Hematopoietic multipotent progenitor cell (in vitro differentiated cells): ENCODE results near the gene MYD88. TPM values are rescaled to one million over a fixed set of nuclear protein-coding genes. Genes with fewer than 3 reads are reported as not detected.
"Not testable (repeated sequence)": the region's sequence is repeated elsewhere in the genome, so short reads cannot be mapped to it uniquely, and the experiment has no call there.

ENCODE experiments used
- DNase-seq, 3 donors: peaks; one replicate each; pipeline ENCODE4 v3.0.0-alpha.2; 2011 to 2015; ENCODE audit warnings: low read depth in 2 of 3, low spot score in 2 of 3
- total RNA-seq: library from RNA; depleted of rRNA; stranded (reverse); fragments of >200 nt; gene quantifications from one replicate; pipeline ENCODE4 v1.2.3, GENCODE V29; 2012

MYD88 gene
- total RNA-seq, 1 donor = 27.5 TPM

DNA sequence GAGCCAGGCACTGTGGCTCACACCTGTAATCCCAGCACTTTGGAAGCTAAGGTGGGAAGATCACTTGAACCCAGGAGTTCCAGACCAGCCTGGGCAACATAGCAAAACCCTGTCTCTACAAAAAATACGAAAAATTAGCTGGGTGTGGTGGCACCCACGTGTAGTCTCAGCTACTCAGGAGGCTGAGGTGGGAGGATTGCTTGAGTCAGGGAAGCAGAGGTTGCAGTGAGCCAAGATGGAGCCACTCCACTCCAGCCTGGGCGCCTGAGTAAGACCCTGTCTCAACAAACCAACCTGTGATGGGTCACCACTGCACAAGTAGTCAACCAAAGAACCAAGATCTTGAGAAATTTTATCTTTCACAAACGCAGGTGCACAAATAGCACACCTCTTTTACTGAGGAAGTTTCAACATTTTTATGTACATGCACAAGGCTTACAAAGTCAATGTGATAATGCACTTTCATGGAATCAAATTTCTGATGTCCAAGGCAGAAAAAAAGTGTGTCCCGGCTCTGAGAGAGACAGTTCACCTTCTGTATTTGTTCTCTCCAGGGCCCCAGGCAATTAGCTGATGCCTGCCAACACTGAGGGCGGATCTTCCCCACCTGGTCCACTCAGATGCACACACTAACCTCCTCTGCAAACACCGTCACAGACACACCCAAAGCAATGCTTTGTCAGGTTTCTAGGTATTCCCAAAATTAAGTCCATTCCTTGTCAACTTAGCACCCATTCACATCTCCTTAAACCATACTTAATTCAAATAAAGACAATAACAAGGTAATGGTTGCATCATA lies 13.9 kb upstream of the MYD88 start:
- DNase-seq = no peak

GRCh38 chr3:38125305-38126120 lies 12.9 kb upstream of the MYD88 start:
- no peak for DNase-seq

GRCh38 chr3:38126121-38126892 lies 12.2 kb upstream of the MYD88 start:
- DNase-seq = no peak

DNA sequence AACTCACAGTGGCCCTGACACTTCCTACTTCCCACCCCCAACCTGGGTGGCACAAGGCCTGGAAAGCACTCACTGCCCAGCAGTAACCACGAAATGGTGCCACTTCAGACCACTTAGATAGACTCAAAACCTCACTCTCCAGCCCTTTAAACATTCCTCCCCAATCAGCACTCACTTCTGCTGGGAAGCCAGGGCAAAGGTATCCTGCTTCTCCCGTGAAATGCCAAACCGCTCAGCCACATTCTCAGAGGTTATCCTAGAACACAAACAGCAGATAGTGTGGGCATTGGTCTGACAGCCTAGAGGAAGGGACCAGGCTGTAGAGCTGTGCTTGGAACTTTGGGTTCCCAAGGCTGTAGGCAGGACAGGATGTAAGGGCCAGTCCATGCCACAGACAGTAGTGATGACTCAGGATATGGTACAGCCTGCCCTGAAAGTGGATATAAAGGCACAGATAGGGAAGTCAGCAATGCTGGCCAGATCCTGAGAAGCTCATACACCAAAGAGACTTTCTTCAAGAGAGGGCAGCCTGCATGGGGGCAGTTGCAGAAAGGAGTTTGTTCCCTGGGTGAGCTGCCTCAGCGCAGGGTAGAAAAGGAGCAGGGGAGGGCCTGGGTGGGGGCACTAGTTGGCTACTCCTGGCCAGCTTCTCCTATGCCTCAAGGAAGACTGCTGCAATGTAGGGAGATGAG lies 10.7 kb upstream of the MYD88 start:
- DNase-seq = no peak

- no peak for DNase-seq
These were observed 10.2 kb upstream of the MYD88 start for GRCh38 chr3:38128303-38128655.

DNA sequence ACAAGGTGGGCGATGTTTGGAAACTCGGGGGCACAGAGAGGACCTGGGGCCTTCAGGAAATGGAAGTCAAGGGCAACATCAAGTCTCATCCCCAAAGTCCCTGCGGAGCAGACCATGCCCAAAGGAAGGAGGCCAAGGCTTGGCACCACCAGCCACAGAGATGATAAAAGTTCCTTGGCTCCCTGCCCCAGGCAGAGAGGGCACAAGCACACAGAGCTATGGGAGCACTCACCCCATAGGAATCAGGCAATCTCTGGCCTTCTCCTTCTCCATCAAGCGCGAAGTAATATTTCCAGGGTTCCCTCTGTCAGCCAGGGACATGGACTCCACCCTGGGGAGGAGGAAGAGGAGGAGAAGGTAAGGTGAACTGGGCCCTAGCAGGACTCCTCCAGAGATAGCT lies 9.4 kb upstream of the MYD88 start:
- no peak for DNase-seq

GRCh38 chr3:38130631-38131065 lies 7.8 kb upstream of the MYD88 start:
- DNase-seq = no peak

DNA sequence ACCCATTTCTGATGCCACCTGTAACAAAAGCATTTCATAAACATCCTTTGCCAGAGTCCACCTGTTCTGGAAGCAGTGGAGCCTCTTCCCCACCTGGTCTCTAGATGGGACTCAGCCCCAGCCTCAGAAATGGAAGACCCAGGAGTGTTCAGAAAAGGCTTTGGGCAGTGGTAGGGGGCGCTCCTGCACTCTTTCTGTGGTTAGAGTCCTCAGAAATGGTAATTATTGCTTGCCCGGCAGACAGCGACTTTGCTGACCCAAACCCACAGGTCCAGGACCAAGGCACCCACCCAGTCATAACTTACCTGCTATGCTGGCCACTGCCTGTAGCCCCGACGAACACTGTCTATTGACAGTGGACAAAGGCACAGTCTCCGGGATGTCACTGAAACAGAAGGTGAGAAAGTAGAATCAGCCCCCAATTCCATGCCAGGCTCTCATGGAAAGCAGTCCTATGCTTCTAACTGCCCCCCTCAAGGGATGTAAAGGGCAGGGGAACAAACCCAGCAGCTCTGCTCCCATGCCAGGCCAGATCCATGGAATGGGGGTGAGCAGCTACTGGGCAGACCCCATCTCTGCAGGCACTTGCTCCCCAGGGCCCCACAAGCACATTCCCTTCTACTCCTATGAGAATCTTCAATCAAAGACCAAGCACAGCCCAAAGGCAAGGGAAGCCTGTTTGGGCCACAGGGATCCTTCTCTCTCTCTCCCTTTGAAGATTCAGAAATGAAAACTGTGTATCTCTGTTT lies 6.7 kb upstream of the MYD88 start:
- peak in 1 of 3 donors; percentile 42 for DNase-seq

- DNase-seq = no peak
These were observed 5.3 kb upstream of the MYD88 start for GRCh38 chr3:38133209-38133556.

DNA sequence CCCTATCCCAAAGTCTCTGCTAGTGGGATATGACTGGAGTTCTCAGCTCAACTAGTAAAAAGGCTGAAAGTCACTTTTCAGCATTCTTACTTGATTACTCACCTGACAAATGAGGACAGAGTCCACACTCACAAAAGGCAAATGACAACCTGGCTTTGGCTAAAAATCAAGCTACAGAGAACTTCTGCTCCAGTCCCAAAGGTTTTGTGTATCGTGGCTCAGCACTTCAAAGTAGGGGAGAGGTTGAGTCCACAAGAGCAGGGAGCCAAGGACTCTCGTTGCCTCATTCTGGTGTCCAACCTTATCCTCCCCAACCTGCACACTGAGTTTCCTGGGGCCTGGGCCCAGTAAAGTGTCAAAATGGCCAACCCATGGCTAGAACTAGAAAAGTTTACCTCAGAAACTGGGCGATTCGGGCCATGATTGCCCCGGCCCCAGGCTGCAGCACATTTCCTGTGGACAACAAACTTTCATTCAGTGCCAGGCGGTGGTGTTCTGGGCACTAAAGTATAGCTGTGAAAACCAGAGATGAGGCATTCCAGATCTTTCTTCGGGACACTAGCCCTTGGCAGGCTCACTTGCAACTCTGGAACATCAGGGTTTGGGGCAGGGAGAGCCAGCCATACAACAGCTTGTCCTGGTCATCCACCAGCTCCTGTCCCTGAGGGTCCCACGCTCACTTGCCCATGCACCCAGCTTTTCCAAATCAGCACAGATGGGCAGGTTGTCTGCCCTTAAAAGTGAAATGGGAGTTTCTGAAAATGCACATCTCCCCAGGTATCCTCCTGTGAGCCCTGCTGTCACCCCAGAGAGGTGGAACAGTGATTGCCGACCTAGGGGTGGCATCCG lies 4.7 kb upstream of the MYD88 start:
- no peak for DNase-seq

GRCh38 chr3:38134517-38135143 lies 3.8 kb upstream of the MYD88 start:
- DNase-seq = not testable (repeated sequence)

DNA sequence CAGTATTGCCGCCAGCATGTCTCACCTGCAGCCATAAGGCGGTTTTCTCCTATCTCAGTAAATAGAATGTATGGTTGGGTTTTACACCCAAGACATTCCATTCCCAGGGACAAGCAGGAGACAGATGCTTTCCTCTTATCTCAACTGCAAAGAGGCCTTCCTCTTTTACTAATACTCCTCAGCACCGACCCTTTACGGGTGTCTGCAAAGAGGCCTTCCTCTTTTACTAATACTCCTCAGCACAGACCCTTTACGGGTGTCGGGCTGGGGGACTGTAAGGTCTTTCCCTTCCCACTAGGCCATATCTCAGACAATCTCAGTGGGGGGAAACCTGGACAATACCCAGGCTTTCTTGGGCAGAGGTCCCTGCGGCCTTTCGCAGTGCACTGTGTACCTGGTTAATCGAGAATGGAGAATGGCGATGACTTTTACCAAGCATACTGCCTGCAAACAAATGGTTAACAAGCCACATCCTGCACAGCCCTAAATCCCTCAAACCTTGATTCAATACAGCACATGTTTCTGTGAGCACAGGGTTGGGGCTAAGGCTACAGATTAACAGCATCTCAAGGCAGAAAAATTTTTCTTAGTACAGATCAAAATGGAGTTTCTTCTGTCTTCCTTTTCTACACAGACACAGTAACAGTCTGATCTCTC lies 2.7 kb upstream of the MYD88 start:
- peak in 1 of 3 donors; percentile 56 for DNase-seq

GRCh38 chr3:38136393-38136776 lies 2.1 kb upstream of the MYD88 start:
- no peak for DNase-seq

DNA sequence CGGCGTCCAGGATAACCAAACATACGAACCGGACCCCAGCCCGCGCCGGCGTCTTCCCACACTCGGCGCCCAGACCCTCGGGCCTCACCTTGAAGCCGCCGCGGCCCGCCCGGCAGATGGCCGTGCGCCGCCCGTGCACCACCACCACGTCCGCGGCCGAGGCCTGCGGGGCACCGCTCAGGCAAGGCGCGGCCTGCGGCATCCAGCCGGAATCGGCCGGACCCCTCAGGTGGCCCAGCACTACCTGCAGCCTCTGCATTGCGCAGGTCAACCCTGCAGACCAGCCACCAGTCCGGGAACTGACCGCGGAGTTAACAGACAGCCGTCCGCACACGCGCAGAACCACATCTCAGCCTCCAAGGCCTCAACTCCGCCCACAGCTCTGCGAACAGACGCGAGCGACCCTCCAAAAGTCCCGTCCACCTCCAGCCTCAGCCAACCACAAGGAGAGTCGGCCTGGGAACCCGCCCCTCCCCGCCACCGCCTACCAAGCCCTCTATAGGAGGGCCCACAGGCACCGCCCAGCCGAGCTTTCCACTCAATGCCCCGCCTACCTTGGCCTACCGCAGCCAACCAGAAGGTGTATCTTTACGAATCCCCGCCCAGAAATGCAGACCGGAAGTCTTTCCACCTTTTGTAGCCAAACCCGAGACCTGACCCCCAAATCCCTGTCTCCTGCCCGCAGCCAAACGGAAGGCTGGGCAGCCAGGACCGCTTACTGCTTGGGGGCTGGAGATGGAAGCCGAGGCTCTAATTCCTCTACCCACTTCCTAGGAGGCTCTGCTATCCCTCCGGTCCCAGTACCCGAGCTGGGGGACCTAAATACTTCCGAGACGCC lies 1.5 kb upstream of the MYD88 start, which contains the start of gene ACAA1:
TSS of gene ACAA1 (minus strand) at position 351 of the 838 bp plus-strand sequence. CDS start at position 259, 92 bp downstream.
- peak; percentile 81 to 99 (median 98) for DNase-seq

- DNase-seq = no peak
These were observed 679 bp upstream of the MYD88 start for GRCh38 chr3:38137615-38138348.

- no peak for DNase-seq
These were observed 730 bp downstream of the MYD88 start for GRCh38 chr3:38139191-38139590.
